ENCODE measurements around the gene MT3.

DNA sequence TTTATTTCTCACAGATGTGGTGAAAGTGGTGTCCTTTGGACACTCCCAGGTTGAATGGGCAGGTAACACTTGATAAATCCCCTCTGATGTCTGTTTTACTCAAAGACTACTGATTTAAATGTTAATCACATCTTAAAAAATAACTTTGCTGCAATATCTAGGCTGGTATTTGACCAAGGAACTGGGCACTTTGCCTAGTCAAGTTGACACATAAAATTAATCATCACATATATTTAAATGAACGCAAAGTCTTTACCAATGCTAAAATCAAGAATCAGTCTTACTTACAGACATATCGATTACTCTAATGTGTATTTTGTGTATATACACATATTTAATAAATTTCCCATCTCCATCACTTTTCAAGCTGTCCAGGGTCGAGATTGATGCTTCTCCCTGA is 26.0 kb downstream of the MT3 start:
- no peak for TF ChIP-seq CTCF (IDR thresholded peaks at IDR 0.05)
- TF ChIP-seq POLR2A (IDR thresholded peaks at IDR 0.05), result no peak

Measured in Peyer's patch (tissue), 4 donors.